GM18909 (cell line): Measurements from ENCODE around the gene NOX5.
"Not testable (repeated sequence)": the region's sequence is repeated elsewhere in the genome, so short reads cannot be mapped to it uniquely, and the experiment has no call there.

Source experiments
- ATAC-seq: cut with Tn5 transposase; IDR thresholded peaks from one replicate; pipeline ENCODE4 v1.9.1; 2021; ENCODE audit warnings: mild to moderate bottlenecking; ENCODE audit not compliant: unreplicated experiment, poor library complexity

The NOX5 gene

GRCh38 chr15:69045802-69046201, 31.3 kb downstream of the NOX5 start:
- ATAC-seq = no peak

GRCh38 chr15:69046781-69047180, 32.3 kb downstream of the NOX5 start:
- ATAC-seq = no peak

GRCh38 chr15:69049976-69050375, 35.5 kb downstream of the NOX5 start:
- ATAC-seq = no peak

GRCh38 chr15:69055251-69055650, 40.8 kb downstream of the NOX5 start:
- ATAC-seq = no peak

- ATAC-seq = no peak
These were observed 41.9 kb downstream of the NOX5 start for GRCh38 chr15:69056365-69056764.

- no peak for ATAC-seq
These were observed 44.5 kb downstream of the NOX5 start for GRCh38 chr15:69058830-69059556.

- ATAC-seq = no peak
These were observed 45.1 kb downstream of the NOX5 start for GRCh38 chr15:69059557-69059943.

GRCh38 chr15:69060041-69060481, 45.6 kb downstream of the NOX5 start:
- no peak for ATAC-seq

GRCh38 chr15:69060744-69061143, 46.2 kb downstream of the NOX5 start:
- ATAC-seq = no peak

- no peak for ATAC-seq
These were observed 46.9 kb downstream of the NOX5 start for GRCh38 chr15:69061414-69061842.

- ATAC-seq = no peak
These were observed 50.2 kb downstream of the NOX5 start for GRCh38 chr15:69064649-69065048.

GRCh38 chr15:69066007-69066995, 51.8 kb downstream of the NOX5 start:
- no peak for ATAC-seq

GRCh38 chr15:69067296-69067695, 52.8 kb downstream of the NOX5 start:
- no peak for ATAC-seq

GRCh38 chr15:69068157-69068556, 53.7 kb downstream of the NOX5 start:
- ATAC-seq = no peak

GRCh38 chr15:69069290-69069689, 54.8 kb downstream of the NOX5 start:
- ATAC-seq = not testable (repeated sequence)

GRCh38 chr15:69069996-69070395, 55.5 kb downstream of the NOX5 start:
- ATAC-seq = no peak

GRCh38 chr15:69070396-69070795, 55.9 kb downstream of the NOX5 start:
- no peak for ATAC-seq

- no peak for ATAC-seq
These were observed 56.8 kb downstream of the NOX5 start for GRCh38 chr15:69071260-69071659.

- ATAC-seq = no peak
These were observed 58.4 kb downstream of the NOX5 start for GRCh38 chr15:69072906-69073305.

GRCh38 chr15:69074001-69074842, 59.7 kb downstream of the NOX5 start:
- ATAC-seq = no peak
